SK-N-MC (cell line): Measurements from ENCODE around the gene MTHFSD.

Experiments used
- EZH2 ChIP-seq: fragments of 200-600 bp; sonication (generic); IDR thresholded peaks from one replicate; pipeline ENCODE4 v1.6.1; 2017; ENCODE audit warnings: antibody characterized with exemption
- POLR2AphosphoS5 ChIP-seq: IDR thresholded peaks from 2 replicates; pipeline ENCODE4 v1.6.1; 2012; ENCODE audit warnings: mild to moderate bottlenecking, low read depth, low read length, borderline replicate concordance

DNA sequence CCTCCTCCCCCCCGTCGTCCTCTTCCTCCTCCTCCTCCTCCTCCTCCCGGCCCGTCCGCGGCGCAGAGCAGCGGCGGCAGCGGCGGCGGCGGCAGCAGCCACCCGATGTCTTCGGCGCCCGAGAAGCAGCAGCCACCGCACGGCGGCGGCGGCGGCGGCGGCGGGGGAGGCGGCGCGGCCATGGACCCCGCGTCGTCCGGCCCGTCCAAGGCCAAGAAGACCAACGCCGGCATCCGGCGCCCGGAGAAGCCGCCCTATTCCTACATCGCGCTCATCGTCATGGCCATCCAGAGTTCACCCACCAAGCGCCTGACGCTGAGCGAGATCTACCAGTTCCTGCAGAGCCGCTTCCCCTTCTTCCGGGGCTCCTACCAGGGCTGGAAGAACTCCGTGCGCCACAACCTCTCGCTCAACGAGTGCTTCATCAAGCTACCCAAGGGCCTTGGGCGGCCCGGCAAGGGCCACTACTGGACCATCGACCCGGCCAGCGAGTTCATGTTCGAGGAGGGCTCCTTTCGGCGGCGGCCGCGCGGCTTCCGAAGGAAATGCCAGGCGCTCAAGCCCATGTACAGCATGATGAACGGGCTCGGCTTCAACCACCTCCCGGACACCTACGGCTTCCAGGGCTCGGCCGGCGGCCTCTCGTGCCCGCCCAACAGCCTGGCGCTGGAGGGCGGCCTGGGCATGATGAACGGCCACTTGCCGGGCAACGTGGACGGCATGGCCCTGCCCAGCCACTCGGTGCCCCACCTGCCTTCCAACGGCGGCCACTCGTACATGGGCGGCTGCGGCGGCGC is 44.4 kb downstream of the MTHFSD start, which contains the start of gene FOXF1:
- TF ChIP-seq POLR2AphosphoS5 (no peak), EZH2 (no peak)
